Measurements from ENCODE around the gene UQCRH.
A peak's percentile ranks its signal among the peaks of the same experiment; 100 is the strongest.
"Not testable (repeated sequence)": the region's sequence is repeated elsewhere in the genome, so short reads cannot be mapped to it uniquely, and the experiment has no call there.

UQCRH gene

DNA sequence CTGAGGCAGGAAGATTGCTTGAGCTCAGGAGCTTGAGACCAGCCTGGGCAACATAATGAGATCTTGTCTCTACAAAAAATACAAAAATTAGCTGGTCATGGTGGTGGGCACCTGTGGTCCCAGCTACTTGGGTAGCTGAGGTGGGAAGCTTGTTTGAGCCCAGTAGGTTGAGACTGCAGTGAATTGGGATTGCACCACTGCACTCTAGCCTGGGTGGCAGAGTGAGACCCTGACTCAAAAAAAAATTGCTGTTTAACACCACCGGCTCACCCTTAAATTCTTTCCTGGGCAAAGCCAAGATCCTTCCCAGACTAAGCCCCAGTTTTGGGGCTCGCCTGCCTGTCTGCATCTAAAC, 30.5 kb downstream of the UQCRH start:
- DNase-seq, result no peak

DNA sequence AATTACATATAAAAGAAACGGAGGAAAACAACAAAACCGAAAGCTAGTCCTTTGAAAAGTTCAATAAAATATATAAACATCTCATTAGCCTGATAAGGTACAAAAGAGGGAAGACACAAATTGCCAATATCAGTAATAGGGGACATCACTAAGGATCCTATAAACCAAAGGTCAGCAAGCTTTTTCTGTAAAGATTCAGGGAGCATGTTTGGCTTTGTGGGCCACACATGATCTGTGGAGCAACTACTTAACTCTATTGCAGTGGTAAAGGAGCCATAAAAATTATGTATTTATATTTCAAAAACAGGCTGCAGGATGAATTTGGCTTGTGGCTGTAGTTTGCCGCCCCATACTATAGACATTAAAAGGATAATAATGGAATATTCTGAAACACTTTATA, 31.6 kb downstream of the UQCRH start:
- DNase-seq, result no peak

DNA sequence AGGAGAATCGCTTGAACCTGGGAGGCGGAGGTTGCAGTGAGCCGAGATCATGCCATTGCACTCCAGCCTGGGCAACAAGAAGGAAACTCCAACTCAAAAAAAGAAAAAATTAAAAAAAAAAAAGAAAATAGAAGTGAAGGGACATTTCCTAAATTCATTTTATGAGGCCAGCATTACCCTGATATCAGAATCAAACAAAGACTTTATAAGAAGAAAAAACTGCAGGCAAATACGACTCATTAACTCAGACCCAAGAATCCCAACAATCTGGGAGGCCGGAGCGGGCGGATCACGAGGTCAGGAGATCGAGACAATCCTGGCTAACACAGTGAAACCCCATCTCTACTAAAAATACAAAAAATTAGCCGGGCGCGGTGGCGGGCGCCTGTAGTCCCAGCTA, 33.9 kb downstream of the UQCRH start:
- DNase-seq, result not testable (repeated sequence)

GRCh38 chr1:46340404-46341221, 37.1 kb downstream of the UQCRH start, which contains the start of gene NSUN4:
TSS of gene NSUN4 (plus strand) at chr1:46340807. CDS start at chr1:46340827, 20 bp downstream.
- DNase-seq, result peak; percentile 88 to 95 (median 88)

GRCh38 chr1:46341222-46342083, 38.0 kb downstream of the UQCRH start:
- DNase-seq, result no peak

- peak in 1 of 3 experiments; percentile 9 for DNase-seq
Observed at GRCh38 chr1:46342084-46342656, 38.7 kb downstream of the UQCRH start.

DNA sequence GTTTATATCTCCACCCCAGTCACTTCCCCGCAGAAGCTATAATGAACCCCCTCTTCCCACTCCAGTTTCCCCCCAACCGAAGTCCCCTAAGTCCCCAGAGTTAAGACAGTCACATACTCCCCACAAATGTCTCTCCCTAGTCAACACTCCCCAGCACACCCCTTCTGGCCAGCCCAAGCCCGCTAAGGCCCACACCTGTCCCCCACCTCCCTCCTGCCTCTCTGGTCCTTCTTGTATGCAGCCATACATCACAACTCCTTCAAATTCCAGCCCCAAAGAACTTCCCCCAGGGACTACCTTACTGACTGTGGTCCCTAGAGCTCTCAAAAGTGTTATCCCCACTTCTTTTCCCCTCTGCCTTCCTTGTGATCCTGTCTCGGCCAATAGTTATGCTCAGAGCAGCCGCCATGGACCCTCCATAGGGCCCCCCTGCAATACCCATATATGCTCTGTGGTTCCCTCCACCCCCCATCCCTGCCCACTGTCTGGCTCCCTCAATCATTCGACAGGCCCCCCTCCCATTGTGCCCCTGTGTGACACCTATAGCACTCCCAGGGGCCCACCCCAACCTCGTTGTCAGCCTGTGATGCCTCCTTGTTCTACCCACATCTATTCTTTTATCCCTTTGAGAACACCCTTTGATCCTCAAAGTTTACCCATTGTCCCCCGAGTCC, 39.3 kb downstream of the UQCRH start:
- DNase-seq, result no peak

DNA sequence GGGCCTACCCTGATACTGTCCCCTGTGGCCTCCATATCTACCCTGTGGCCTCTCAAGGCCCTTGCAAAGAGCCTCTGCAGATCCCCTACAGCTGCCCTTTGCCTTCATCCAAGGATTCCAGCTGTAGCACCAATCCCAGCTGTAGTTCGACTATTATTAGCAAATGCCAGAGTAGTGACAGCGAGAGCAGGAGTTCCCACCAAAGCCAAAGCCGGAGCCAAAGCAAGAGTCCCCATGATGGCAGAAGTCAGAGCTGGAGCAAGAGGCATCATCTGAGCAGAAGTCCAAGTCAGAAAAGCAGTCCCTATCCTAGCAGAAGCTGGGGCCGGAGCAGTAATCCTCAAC, 39.8 kb downstream of the UQCRH start:
- no peak for DNase-seq

DNA sequence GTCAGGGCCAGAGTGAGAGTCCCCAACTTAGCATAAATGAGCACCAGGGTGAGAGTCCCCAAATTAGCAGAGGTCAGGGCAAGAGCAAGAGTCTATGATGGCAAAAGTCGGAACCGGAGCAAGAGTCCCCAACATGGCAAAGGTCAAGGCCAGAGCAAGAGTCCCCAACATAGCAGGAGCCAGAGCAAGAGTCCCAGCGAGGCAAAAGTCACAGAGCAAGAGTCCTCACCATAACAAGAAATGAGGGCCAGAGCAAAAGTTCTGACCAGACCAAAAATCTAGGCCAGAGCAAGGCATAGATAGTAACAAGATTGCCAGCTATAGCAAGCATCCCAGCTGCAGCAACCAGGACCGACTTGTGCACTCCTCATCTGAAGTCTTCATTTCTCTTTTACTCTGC, 40.2 kb downstream of the UQCRH start:
- DNase-seq, result no peak

GRCh38 chr1:46344481-46344880, 41.0 kb downstream of the UQCRH start:
- no peak for DNase-seq

DNA sequence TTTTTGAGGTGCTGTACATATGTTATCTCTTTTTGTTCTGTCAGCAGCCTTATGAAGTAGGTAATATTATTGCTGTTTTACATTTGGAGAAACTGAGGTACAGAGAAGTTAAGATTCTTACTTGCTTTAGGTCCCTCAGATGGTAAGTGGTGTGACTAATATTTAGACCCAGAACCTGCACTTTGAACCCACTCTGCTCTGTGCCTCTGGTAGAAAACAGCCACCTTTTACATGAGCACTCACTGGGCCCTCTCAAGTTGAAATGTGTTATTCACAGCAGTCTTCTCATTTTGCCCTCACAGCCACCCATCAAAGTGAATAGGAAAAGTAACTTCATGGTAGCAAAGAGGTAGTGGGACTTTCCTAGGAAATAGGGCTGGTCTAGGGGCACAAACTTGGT, 41.8 kb downstream of the UQCRH start:
- no peak for DNase-seq

DNA sequence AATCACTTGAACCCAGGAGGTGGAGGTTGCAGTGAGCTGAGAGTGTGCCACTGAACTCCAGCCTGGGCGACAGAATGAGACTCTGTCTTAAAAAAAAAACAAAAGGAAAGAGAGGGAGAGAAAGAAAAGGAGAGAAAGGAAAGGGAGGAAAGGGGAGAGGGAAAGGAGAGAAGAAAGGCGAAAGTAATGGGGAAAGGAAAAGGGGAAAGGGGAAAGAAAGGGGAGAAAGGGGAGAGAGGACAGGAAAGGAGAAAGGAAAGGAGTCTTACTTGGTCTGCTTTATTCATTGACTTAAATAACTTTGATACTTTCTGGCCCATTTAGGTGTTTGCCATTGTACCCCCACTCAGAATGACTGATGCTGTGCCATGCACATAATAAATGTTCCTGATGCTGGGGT, 48.9 kb downstream of the UQCRH start:
- DNase-seq, result no peak

GRCh38 chr1:46355920-46356319, 52.4 kb downstream of the UQCRH start:
- not testable (repeated sequence) for DNase-seq

DNA sequence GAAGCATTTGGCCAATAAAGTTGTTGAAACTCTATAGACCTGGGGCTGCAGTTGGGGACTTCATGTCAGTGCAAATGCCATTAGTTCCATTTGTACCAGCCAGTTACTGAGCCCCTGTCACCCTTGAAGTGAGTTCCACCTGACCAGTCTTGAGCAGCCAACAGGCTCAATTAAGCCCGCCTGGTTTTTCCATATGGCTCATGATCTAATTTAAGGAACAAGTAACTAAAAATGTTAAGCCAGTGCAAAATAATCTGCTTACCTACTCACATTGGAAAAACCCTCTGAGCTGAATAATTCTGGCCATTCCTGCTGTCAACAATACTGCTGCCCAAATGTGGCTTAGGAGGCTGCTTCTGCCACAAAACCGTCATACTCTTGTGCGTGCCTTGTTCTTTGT, 58.7 kb downstream of the UQCRH start:
- DNase-seq, result no peak

DNA sequence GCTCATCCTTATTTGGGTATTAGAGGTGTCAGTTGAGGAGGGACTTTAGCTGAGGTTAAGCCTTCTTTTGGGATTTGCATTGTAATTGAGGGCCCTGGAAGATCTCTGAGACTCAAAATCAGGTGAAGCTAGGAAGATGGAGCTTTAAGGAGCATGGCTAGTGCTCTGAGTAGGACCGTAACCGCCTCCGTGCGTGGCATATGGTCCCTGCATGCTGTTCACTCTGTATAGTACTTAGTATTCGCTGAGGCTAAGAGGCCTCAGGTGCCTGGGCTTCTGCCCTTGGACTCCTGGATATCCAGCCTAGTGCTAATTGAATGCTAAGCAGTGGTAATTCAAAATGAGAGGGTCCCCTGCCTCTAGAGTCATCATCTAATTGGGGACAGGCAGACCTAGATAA, 59.6 kb downstream of the UQCRH start:
- DNase-seq, result no peak

- no peak for DNase-seq
Observed at GRCh38 chr1:46364612-46365011, 61.1 kb downstream of the UQCRH start.

DNA sequence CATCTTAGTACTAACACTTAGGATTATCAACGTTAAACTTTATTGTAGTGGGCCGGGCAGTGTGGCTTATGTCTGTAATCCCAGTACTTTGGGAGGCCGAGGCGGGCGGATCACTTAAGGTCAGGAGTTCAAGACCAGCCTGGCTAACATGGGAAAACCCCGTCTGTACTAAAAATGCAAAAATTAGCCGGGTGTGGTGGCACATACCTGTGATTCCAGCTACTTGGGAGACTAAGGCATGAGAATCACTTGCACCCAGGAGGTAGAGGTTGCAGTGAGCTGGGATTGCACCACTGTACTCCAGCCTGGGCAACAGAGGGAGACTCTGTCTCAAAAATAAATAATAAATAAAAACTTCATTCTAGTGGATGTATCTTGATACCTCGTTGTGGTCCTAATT, 62.3 kb downstream of the UQCRH start:
- not testable (repeated sequence) for DNase-seq

Data from NCI-H1417 (cell line).